Stimulated activated CD8-positive, alpha-beta memory T cell treated with anti-CD3 and anti-CD28 coated beads, Interleukin-7, amount 100 ng/mL, for 1 hour (primary cell): Measurements from ENCODE around the gene CYBC1.
A peak's percentile ranks its signal among the peaks of the same experiment; 100 is the strongest.

Experiments
- DNase-seq, 2 donors: peaks; one replicate each; pipeline ENCODE4 v3.0.0-alpha.2; 2020; ENCODE audit warnings: low read depth in 2 of 2

CYBC1 gene

DNA sequence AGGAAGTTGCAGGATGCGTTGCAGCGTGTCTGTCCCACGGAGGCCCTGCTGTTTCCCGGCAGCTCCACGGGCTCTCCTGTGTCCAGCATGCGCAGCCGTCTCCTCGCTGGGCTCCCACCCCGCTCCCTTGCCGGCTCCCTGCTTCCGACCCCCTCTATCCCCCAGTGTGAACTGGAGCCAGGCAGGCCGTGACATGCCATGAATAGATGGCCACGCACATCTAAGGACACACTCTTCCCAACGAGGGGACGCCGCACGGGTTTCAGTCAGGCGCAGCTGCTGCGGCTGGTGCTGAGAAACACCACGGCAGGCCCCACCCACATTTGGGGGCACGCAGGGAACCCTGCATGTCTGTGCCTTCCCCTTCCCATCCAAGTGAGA lies 41.6 kb downstream of the CYBC1 start:
- DNase-seq = no peak

DNA sequence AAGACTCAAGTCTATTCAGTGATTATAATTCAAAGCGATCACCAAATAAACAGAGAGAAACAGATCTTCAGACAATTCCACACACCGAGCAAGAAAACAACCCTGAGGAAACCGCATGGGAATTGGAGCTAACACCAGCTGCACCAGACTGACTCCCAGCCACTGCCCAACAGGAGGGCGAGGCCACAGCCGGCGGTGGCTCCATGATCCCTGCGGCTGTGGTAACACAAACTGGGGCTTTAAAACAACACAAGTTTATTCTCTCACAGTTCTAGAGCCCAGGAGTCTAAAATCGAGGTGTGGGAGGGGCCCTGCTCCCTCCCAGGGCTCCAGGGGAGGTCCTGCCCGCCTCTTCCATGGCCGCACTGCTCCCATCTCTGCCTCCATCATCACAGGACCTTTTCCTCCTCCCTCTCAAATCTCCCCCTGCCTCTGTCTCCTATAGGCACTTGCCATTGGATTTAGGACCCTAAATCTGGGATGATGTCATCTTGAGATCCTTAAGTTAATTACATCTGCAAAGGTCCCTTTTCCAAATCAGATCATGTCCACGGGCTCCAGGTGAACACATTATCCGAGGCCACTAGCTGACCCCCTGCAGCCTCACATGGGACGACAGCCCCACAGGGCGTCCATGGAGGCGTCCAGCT lies 42.1 kb downstream of the CYBC1 start:
- DNase-seq = no peak

DNA sequence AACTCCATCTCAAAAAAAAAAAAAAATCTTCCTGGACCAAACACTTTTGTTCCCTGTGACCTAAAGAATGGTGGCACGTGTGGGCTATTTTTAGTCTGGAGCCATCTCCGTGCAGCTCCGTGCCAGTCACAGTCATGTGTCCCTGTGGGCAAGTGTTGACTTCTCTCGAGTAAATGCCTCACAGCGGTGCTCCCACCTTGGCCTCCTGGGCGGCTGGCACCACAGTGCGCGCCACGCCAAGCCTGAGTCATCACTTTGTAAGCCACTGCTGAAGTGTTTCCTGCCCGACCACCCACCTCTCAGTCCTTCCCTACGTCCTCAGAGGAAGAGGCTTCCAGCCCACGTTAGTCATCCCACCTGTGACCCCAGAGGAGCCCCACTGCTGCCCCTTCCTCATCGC lies 43.3 kb downstream of the CYBC1 start:
- no peak for DNase-seq

DNA sequence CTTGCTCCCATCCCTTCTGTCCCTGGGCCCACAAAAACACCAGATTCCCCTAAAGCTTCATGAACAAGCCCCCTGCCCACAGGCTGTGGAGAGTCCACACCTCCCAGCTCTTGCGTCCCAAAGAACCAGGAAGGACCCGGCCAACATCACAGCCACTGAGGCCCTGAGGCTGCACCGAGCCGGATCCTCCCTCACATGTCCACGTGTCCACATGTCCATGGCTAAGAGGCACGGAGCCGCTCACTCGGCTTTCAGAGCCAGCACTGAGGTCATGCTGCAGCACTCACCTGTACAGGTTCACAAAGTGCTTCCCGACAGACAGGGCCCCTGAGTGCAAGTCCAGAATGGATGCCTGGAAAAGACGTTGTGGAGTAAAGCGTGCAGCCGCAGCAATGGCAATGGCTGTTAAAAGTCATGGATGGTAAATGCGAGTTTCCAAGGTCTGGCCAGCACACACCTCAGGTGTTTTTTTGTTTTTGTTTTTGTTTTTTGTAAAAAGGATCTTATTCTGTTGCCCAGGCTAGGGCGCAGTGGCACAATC lies 44.4 kb downstream of the CYBC1 start:
- DNase-seq = no peak

DNA sequence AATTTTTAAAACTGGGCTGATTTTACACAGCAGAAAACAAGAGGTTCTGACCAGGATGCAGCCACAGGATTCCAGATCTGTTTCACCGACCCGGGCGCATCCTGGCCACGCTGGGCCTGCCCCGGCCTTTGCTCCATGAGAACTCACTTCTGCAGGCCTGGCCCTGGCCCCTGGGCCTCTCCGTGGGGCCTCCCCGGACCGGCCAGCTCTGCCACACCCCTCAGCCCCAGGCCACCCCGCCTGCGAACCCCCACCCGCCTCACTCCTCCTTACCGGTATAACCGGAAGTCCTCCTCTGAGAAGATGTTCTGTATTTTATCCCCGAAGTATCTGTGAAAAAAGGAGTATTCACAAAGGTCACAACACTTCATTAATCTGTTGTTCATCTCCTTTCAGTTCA lies 45.5 kb downstream of the CYBC1 start:
- DNase-seq = no peak

DNA sequence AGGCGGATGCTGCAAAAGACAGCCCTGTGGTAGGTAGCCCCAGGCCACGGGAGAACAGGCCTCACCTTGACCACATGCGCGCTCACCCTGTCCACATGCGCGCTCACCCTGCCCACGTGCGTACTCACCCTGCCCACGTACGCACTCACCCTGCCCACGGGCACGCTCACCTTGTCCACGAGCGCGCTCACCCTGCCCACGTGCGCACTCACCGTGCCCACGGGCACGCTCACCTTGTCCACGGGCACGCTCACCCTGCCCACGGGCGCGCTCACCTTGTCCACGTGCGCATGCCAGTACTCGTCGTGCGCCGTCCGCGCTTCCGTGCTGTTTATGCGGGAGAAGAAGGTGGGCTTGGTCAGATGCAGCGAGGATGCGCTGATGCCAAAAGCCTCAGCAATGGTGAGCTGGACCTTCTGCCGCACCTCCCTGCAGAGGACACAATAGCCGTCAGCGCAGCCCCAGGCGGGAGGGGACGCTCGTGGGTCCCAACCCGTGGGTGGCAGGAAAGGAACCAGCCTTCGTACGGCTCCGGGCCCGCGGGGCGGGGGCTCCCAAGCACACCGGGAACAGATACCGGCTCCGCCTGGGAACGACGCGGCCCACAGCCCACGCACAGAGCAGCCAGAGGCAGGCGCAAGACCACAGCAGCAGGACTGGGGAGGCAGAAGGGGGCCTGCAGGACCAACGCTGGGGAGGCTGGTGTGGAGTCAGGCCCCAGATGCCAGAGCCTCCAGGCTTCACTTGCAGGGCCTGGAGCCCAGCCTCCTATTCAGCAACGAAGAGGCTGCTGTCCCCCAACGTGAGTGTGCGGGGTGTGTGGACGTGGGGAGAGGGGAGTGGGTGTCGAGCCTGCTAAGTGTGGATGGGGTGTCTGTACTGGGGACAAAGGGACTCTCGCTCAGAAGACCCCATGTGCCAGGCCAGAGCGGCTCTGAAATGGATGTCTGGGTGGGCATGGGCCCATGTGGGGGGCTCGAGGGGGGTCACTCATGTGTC lies 46.6 kb downstream of the CYBC1 start:
- no peak for DNase-seq

DNA sequence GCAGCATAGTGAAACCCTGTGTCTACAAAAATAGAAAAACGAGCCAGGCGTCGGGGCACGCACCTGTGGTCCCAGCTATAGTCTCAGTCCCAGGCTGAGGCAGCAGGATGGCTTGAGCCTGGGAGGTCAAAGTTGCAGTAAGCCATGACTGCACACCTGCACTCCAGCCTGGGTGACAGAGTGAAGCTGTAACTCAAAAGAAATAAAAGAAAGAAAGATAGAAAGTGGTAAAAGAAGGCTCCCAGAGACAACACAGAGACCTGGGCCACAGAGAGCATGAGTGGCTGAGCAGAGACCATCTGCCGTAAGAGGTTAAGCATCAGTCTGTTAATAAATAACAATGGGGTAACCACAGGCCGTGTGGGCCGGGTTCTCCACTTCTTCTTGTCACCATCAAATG lies 47.7 kb downstream of the CYBC1 start:
- no peak for DNase-seq

DNA sequence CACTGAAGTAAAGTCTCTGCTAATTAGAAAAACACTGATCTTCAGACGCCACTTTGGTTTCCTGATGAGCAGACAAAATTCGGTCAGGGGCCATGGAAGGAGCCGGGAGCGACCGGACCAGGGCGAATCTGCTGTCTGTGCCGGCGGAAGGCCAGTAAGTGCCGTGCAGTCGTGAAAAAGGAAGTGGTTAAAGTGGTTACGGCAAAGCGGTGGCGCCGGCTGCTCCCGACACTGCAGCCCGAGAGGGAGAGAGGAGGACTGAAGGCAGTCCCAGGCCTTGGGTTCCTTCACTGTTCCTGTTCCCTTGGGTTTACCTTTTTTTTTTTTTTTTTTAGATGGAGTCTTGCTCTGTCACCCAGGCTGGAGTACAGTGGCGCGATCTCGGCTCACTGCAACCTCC lies 49.7 kb downstream of the CYBC1 start:
- DNase-seq = peak; percentile 12 to 21

DNA sequence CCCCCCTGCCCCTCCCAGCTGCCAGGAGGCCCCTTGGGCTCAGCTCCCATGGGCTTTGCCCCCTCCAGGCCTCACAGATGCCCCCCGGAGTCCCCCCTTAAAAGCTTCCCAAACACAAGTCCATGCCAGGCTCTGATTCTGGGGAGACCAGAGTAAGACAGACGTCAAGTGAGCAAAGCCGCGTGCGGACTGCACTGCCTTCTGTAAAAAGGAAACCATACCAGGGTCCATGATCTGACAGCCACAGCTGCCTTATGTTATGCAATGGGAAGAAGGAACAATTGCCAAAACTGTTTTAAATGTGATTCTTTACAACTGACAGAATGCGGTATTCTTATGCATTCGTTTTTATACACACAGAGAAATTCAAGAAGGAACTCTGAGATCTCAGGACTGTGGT lies 50.3 kb downstream of the CYBC1 start:
- no peak for DNase-seq

DNA sequence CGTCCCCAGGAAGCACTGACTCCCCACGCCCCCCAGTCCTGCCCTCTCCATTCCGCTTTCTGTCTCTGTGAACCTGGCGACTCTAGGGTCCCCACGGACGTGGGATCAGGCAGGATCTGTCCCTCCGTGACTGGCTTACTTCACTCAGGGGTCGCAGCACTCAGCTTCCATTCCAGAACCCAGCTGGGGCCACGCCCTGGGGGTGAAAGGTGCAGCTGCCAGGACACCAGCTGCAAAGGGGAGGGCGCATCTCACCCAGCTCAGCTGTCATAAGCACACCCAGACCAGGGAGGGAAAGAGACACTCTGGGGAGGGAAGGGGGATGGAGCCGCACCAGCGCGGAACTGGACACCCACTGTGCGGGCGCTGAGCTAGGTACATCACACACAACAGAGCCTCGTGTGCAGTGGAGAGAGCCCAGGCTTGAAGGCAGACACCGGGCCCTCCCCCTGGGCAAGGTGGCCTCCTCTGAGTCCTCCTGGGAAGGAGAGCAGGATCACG lies 50.9 kb downstream of the CYBC1 start:
- no peak for DNase-seq

DNA sequence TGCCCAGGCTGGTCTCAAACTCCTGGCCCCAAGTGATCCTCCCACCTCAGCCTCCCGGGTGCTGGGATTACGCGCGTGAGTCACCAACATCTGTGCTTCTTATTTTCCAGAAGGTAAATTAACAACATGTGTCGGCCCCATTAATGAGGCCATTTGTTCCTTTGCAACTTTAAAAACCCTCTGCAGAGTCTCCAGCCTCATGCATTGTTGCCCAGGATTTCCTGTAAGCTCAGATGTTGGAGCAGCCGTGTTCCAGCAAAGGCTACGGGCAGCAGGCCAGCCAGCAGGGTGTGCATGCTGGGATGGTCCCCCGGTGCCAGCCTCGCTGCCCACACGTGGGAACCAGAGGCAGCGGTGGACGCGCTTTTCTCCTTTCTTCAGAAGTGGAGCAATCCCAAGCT lies 51.5 kb downstream of the CYBC1 start:
- no peak for DNase-seq

DNA sequence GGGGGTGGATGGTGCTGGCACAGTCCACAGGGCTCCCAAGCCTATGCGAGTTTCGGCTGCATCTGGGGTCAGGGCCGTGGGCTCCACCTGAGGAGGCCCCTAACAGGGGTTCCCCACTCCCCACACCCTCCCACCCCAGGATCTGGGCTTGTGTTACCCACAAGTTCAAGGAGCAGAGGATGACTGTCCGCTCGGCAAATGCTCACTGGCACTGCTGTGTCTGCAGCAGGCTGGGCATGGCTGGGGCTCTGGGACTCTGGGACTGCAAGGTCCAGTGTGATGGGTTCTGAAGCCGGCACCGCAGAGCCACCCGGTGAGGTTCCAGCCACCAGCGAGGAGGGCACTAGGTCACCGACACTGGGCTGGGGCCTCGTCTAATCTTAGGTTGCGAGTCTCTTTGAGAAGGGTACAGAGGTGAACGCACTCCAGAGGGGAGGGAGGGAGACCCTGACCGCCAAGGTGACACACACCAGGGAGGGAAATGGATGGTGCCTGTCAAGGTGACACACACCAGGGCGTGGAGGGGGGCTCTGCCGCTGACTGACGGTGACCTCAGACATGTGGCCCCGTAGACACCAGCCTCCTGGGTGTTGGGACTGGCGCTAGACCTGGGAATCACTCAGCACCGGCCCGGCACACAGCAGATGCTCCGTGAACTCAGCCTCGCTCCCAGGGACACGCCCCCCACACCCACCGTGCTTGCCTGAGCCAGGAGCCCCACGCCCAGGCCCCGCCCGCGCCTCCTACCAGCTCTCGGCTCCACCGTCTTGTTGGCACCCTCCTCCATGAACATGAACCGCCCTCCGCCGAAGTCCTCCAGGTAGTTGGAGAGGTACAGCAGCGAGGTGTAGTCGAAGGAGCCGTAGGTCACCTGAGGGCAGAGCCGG lies 52.9 kb downstream of the CYBC1 start:
- DNase-seq = no peak

DNA sequence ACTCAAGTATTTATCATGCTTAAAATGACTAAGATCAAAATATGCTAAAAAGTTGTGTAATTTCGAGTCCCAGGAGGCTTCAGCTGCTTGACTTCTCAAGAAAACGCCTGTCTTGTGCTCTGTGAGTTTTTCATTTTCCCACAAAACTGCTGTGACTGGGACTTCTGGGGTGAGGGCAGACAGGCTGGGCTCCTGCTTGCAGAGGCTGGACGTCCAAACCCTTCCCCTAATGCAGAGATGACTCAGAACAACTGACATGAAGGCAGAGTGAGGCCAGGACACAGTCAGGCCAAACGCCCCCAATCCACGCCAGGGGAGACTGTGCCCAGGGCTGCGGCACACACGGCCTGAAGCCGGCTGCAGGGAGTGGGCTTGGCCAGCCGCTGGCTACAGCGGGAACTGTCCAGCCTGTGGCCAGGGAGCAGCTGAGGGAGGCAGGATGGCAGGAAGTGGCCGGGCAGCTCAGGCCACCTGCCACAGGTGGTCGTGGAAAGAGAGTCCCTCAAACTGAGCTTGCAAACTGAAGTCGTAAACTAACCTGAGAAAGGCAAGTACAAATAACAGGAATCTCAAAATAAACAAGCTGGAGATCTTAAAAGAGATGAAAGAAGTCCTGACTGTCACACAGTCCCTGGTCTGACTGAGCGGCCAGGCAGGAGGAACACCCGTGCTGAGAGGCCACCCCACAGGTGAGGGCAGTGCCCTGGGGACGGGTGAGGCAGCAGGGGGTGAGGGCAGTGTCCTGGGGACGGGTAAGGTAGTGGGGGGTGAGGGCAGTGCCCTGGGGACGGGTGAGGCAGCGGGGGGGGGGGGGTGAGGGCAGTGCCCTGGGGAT lies 53.7 kb downstream of the CYBC1 start:
- DNase-seq = no peak

DNA sequence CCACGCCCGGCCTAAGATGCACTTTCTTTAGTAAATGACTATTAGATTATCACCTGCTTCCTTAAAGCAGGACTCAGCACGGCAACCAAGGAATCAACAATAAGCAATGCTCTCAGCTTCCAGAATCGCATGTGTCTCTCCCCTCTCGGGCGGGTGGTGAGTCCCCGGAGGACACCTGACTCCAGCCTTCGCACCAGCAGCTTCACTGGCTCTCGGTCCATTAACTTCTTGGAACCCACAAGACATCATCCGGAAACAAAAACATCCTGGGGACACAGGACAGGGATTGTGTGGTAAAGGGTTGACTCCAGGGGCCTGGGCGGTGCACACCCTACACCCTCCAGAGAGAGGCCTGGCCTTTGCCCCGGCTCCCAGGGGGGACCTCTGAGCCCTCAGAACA lies 56.3 kb downstream of the CYBC1 start:
- DNase-seq = no peak

DNA sequence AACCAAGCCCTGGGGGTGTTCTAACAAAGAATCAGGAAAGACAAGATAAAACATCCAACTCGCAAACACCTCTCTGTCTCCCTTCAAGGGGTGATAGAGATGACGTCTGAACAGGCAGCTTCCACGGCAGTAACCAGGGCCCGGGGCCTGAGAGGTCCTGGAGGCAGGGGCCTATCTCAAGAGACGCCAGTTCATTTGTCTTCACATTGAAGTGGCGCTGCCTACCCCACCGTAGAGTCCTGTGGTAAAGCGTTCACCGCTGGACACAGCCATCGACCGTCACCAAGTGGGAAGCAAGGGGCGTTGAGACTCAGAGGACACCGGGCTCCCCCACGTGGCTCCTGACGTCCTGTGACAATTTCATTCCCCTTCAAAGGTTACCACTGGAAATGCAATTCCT lies 57.6 kb downstream of the CYBC1 start:
- no peak for DNase-seq
